GM19397 (cell line): ENCODE results near the gene BMAL1.

ENCODE experiments used
- ATAC-seq: cut with Tn5 transposase; IDR thresholded peaks from one replicate; pipeline ENCODE4 v1.9.1; 2021; ENCODE audit warnings: mild to moderate bottlenecking, moderate library complexity; ENCODE audit not compliant: unreplicated experiment

Gene BMAL1

DNA sequence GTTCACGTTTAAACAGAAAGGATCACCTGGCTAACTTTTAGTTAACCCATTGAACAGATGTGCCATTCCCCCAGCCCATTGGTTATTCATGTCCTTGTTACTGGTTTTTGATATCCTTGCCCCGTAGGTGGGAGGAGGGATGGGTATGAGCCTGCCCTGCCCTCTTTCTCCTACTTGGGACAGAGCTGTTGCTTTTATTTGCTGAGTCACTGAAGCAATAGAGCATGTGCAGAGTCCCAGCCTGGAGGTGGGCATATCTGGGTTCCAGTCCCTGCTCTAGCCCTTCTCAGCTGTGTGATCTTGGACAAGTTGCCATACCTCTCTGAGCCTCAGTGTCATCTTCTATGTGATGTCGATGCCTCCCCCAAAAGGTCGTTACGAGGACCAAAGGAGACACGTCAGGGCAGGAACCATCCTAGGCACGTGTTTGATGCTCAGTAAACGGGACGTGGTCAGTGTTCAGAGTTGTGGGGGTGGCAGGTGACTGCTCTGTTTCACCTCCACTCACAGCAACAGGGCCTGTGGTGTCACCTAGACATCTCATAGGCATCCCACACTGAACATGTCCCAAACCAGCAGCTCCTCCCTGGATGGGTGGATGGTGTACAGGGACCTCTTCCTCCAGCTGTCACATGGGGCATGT lies 61.0 kb downstream of the BMAL1 start:
- no peak for ATAC-seq

- no peak for ATAC-seq
Measured at GRCh38 chr11:13339195-13340153, 61.9 kb downstream of the BMAL1 start.

- ATAC-seq, result no peak
Measured at GRCh38 chr11:13341026-13341425, 63.4 kb downstream of the BMAL1 start.

- peak; percentile 35 for ATAC-seq
Measured at GRCh38 chr11:13343067-13343466, 65.5 kb downstream of the BMAL1 start.

- ATAC-seq, result peak; percentile 46
Measured at GRCh38 chr11:13343931-13344717, 66.5 kb downstream of the BMAL1 start.

DNA sequence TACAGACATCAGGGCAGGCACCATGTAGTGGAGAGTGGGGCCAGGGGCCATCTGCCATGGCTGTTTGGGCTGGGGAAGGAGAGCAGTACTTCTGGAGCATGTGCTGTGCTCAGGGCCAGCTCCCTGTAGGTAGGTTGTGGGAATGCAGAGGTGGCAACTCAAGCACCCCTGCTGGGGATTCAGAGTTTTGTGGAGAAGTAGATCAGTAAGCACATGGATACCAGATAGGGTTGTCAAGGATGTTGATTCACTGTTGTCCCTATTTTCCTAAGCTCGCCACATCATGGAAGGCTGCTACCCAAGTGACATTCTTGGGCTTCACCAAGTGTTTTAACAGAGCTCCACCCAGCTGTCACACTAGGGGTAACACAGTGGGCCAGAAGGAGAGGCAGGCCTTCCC lies 67.2 kb downstream of the BMAL1 start:
- no peak for ATAC-seq

DNA sequence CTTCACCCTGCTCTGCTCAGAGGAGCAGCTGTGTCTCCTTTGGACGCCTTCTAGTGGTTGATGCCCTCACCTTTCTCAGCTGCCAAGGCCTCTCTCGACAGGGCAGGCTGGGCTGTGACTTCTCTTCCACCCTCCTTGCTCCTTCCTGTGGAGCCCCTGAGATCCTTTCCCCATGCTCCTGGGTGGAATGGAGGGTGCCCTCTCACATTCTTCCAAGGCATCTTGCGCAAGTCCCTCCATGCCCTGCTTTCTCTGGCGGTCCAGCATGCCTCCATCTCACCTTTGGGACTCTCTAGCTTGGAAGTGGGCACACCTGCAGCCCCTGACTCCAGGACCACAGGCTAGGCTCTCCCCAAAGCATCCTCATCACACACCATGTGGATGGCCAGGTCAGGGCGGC lies 68.9 kb downstream of the BMAL1 start:
- no peak for ATAC-seq

DNA sequence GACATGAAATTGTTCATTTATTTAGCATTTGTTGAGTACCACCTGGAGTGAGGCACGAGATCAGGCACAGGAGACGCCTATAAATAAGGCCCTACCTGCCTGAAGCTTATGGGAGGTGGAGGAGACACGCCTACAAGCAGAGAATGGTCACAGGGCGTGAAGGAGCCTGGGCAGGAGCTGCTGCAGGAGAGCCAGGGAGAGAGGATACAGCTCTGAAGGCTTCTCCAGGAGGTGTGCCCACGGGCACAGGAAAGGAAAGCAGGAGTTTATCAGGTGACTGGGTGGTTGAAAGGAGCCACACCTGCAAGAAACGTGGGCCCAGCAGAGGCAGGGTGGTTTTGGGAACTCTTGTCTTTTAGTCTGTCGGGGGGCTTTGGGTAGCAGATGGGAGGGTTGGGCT lies 70.3 kb downstream of the BMAL1 start:
- ATAC-seq, result no peak

- ATAC-seq, result no peak
Measured at GRCh38 chr11:13348305-13348704, 70.7 kb downstream of the BMAL1 start.

- no peak for ATAC-seq
Measured at GRCh38 chr11:13349046-13349445, 71.5 kb downstream of the BMAL1 start.

DNA sequence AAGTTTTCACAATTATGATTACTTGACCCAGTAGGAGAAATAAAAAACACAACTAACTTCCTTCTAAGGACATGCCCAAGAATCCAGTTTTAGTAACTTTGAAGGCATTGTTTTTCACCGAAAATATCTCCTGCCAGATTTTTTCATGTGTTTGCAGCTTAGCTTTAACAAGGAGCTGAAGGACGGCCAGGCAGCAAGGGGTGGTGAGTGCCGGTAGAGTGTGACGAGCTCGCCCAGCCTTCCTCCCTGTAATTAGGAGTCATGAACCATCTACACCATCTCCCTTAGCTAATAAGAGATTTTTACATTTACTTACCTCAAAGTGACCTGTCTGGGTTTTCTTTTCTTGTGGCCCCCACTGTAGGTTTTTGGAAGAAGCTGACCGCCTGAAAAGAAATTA lies 72.0 kb downstream of the BMAL1 start:
- ATAC-seq, result no peak

- ATAC-seq, result no peak
Measured at GRCh38 chr11:13352711-13353110, 75.1 kb downstream of the BMAL1 start.

DNA sequence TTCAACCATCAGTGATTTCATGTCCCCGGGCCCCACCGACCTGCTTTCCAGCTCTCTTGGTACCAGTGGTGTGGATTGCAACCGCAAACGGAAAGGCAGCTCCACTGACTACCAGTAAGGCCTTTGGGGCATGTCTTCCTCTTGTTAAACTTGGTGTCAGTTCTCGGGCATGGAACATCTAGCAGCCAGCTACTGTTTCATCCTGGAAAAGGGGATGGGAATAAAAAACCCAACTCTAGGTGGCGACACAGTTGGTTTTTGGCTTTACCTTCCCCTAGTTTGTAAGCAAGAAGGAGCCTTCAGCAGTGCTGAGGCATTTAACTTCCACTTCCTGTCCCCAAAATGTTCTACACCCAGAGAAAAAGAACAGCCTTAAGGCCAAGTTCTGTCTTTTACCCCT lies 76.7 kb downstream of the BMAL1 start:
- ATAC-seq, result no peak

- no peak for ATAC-seq
Measured at GRCh38 chr11:13355191-13355590, 77.6 kb downstream of the BMAL1 start.

DNA sequence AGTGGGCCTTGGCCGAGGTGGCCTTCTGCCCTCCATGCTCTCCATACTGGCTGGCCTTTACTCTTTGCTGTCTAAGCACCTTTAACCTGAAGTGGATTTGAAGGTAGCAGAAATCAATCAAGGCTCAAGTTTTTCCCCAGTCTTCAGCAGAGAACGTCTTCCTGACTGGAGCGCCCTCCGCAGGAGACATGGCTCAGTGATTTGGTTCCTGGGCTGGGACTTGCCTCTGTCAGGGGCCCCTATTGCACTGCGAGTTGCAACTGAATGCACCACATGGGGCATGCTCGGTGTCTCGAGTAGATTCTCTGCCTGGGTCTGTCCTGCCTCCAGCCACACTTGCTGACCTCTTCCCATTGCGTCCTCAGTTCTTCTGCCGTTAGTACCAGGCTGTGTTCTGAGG lies 79.6 kb downstream of the BMAL1 start:
- no peak for ATAC-seq

DNA sequence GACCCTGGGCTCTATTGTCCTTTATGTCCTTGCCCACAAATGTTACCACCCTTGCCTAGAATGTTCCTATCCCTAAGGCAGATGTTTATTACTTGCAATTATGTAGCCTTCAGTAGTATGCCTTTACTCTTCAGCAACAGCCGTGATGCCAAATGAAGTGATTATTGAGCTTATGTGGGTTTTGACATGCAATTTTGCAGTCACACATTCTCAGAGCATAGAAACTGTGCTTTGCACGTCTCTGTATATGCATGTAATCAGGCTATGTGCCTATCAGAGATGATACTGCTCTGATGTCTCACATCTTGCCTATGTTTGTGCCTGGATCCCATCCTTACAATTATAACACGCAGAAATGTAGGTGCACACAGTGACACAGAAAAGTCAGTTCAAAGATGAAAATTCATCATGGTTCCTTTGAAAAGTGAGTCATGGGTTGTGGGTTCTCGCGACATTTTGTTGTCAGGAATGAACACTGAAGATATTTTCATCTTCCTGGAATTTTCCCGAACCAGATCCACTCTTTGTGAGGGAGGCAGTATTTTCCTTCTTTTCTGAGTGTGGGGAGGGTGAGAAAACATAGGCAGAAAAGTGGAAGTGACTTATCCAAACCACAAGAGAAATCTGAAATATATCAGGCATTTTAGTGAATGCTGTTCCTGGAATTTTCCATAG lies 81.1 kb downstream of the BMAL1 start:
- ATAC-seq, result no peak

- no peak for ATAC-seq
Measured at GRCh38 chr11:13362596-13363109, 85.1 kb downstream of the BMAL1 start.

DNA sequence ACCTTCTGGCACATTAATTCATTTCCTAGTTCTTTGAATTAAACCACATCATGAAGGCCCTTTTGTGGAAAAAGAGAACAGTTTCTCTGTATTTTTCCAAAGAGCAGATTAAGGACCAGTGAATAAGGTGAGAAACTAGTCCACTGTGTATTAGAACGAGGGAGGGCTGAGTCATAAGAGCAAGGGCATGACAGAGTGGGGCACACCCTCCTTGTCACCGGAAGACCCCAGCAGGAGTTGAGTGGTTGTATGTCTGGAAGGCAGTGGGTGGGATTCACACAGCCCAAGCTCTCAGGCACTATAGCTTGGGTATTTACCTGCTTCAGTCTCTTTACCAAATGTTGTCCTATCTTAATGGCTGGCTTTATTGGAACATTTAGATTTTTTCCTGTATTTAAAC lies 86.8 kb downstream of the BMAL1 start:
- ATAC-seq, result no peak

- ATAC-seq, result no peak
Measured at GRCh38 chr11:13366266-13367026, 88.9 kb downstream of the BMAL1 start.

- ATAC-seq, result no peak
Measured at GRCh38 chr11:13367115-13367514, 89.5 kb downstream of the BMAL1 start.
